Panc1 (cell line): Measurements from ENCODE around the gene RAB33A.

Source experiments
- CTCF ChIP-seq: fragments of 450-650 bp; IDR thresholded peaks from 2 replicates; pipeline ENCODE4 v1.5.1; 2017; ENCODE audit warnings: mild to moderate bottlenecking
- POLR2AphosphoS5 ChIP-seq: IDR thresholded peaks from 2 replicates; pipeline ENCODE4 v1.6.1; 2012; ENCODE audit warnings: mild to moderate bottlenecking, low read depth, low read length, moderate library complexity
- REST ChIP-seq, 2 experiments: IDR thresholded peaks; 2 replicates each; pipeline ENCODE4 v1.6.1; 2011 to 2012; ENCODE audit warnings: low read depth in 2 of 2, control low read depth in 1 of 2, low read length in 1 of 2, mild to moderate bottlenecking in 1 of 2, moderate library complexity in 1 of 2; ENCODE audit not compliant: insufficient read depth in 1 of 2
- TCF7L2 ChIP-seq: IDR thresholded peaks from 2 replicates; pipeline ENCODE4 v1.6.1; 2011; ENCODE audit warnings: mild to moderate bottlenecking, low read depth, low read length, inconsistent platforms

GRCh38 chrX:130125091-130125874, 46.5 kb upstream of the RAB33A start:
- no peak for TF ChIP-seq TCF7L2
- no peak for TF ChIP-seq CTCF
- no peak for TF ChIP-seq REST (IDR thresholded peaks at IDR 0.05; ENCODE audit: insufficient read depth in 1 of 2, low read depth in 2 of 2, low read length in 1 of 2)
- no peak for TF ChIP-seq POLR2AphosphoS5
